Osteoblast (primary cell): ENCODE data around the gene TOP3B. TPM values are rescaled to one million over a fixed set of nuclear protein-coding genes. Genes with fewer than 3 reads are reported as not detected.

Experiments
- DNase-seq: peaks from one replicate; pipeline ENCODE4 v3.0.0; 2011; ENCODE audit warnings: low spot score, mixed read lengths; ENCODE audit not compliant: insufficient read length; ENCODE audit errors: missing footprints
- H2AFZ ChIP-seq: 2 replicates; pipeline ENCODE4 v1.6.0; 2011; ENCODE audit warnings: mild to moderate bottlenecking, low read length
- H3K27ac ChIP-seq: 2 replicates; pipeline ENCODE4 v1.5.1; 2011; ENCODE audit warnings: mild to moderate bottlenecking, low read depth, low read length, moderate library complexity
- H3K27me3 ChIP-seq: 2 replicates; pipeline ENCODE4 v1.6.0; 2012; ENCODE audit warnings: mild to moderate bottlenecking, control low read depth, inconsistent platforms, low read length, moderate library complexity; ENCODE audit not compliant: insufficient read depth
- H3K36me3 ChIP-seq: 2 replicates; pipeline ENCODE4 v1.5.1; 2011; ENCODE audit warnings: mild to moderate bottlenecking, low read length, control low read depth, moderate library complexity; ENCODE audit not compliant: insufficient read depth
- H3K4me1 ChIP-seq: 2 replicates; pipeline ENCODE4 v1.5.1; 2011; ENCODE audit warnings: mild to moderate bottlenecking, low read length, control low read depth, moderate library complexity; ENCODE audit not compliant: insufficient read depth
- H3K4me2 ChIP-seq: 2 replicates; pipeline ENCODE4 v1.6.0; 2011; ENCODE audit warnings: mild to moderate bottlenecking, low read length; ENCODE audit not compliant: insufficient read depth
- H3K4me3 ChIP-seq: fragments of 200-600 bp; sonication (generic); 3 replicates; pipeline ENCODE4 v1.5.1; 2012; ENCODE audit warnings: mild to moderate bottlenecking, low read length, inconsistent platforms; ENCODE audit not compliant: insufficient read depth
- H3K79me2 ChIP-seq: 2 replicates; pipeline ENCODE4 v1.6.0; 2012; ENCODE audit warnings: mild to moderate bottlenecking, low read length, control low read depth, inconsistent platforms; ENCODE audit not compliant: insufficient read depth
- H3K9me3 ChIP-seq: 2 replicates; pipeline ENCODE4 v1.5.1; 2011; ENCODE audit warnings: low read depth, low read length, control low read depth
- H4K20me1 ChIP-seq: 2 replicates; pipeline ENCODE4 v1.6.0; 2012; ENCODE audit warnings: mild to moderate bottlenecking, low read length, control low read depth; ENCODE audit not compliant: insufficient read depth
- CTCF ChIP-seq: IDR thresholded peaks from 2 replicates; pipeline ENCODE4 v1.5.1; 2011; ENCODE audit warnings: mild to moderate bottlenecking, low read depth, low read length, moderate library complexity; ENCODE audit errors: extremely low read depth
- total RNA-seq: library from RNA; depleted of rRNA; stranded (reverse); fragments of >200 nt; gene quantifications from 2 replicates; pipeline ENCODE4 v1.2.3, GENCODE V29; 2012

Gene TOP3B
- total RNA-seq, 1 donor: 27.9 TPM

DNA sequence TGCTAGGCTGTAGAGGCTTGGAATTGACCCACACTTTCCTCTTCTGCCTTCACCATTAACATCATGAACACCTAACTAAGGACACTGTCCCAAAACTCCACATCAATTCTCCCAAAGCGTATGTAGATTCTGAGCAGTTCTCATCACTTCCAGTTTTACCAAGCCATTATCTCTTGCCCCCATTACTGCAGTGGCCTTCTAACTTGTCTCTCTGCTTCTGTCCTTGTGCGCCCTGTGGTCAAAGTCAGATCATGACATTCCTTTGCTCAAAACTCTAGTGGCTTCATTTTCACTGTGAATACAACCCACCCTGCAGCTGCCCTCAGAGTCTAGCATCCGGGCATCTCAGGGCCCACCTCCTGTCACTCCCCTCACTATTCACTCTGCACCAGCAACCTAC, 13.1 kb upstream of the TOP3B start:
- TF ChIP-seq CTCF: no peak
- H3K27me3 ChIP-seq: peaks cover 24% of the 10 kb centered on the region
- no peaks in the 10 kb centered on the region for H4K20me1 ChIP-seq
- no peak for DNase-seq
- no peak overlapping the region for H2AFZ ChIP-seq
- no peak overlapping the region for H3K4me3 ChIP-seq
- H3K4me1 ChIP-seq: no peaks in the 10 kb centered on the region
- no peaks in the 10 kb centered on the region for H3K36me3 ChIP-seq
- H3K27ac ChIP-seq: no peak overlapping the region
- H3K4me2 ChIP-seq: no peak overlapping the region
- no peaks in the 10 kb centered on the region for H3K9me3 ChIP-seq
- no peaks in the 10 kb centered on the region for H3K79me2 ChIP-seq

- no peak for DNase-seq
- no peaks in the 10 kb centered on the region for H3K36me3 ChIP-seq
- no peaks in the 10 kb centered on the region for H4K20me1 ChIP-seq
- H3K4me2 ChIP-seq: no peak overlapping the region
- H3K27ac ChIP-seq: no peak overlapping the region
- TF ChIP-seq CTCF: no peak
- no peak overlapping the region for H3K4me3 ChIP-seq
- no peaks in the 10 kb centered on the region for H3K4me1 ChIP-seq
- no peak overlapping the region for H2AFZ ChIP-seq
- no peaks in the 10 kb centered on the region for H3K9me3 ChIP-seq
- H3K79me2 ChIP-seq: no peaks in the 10 kb centered on the region
- H3K27me3 ChIP-seq: peaks cover 26% of the 10 kb centered on the region
Observed at GRCh38 chr22:21994881-21995444, 12.4 kb upstream of the TOP3B start.

DNA sequence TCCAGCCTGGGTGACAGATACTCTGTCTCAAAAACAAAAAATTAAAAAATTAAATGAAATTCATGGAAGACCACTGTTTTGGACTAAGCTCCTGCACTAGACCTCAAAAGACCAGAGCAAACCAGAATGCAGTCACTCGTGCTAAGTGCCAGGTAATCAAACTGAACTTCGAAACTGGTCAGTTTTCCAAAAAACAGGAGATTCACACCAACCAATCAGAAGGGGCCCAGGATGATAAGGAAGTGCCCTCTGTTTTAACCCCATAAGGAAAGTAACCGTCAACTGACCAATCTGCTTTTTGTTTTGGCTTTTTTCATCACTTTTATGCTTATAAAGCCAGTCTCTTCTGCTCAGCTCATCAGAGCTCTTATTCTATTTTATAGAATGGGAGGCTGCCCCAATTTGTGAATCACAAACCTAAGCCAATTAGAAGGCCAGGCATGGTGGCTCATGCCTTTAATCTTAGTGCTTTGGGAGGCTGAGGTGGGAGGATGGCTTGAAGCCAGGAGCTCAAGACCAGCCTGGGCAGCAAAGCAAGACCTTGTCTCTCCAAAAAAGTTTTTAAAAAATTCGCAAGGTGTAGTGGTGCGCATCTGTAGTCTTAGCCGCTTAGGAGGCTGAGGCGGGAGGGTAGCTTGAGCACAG, 10.1 kb upstream of the TOP3B start:
- H3K9me3 ChIP-seq: no peaks in the 10 kb centered on the region
- no peak overlapping the region for H3K4me3 ChIP-seq
- no peaks in the 10 kb centered on the region for H3K4me1 ChIP-seq
- peaks cover 33% of the 10 kb centered on the region for H3K27me3 ChIP-seq
- H2AFZ ChIP-seq: no peak overlapping the region
- H4K20me1 ChIP-seq: no peaks in the 10 kb centered on the region
- no peak overlapping the region for H3K27ac ChIP-seq
- H3K36me3 ChIP-seq: no peaks in the 10 kb centered on the region
- DNase-seq: no peak
- H3K79me2 ChIP-seq: no peaks in the 10 kb centered on the region
- no peak overlapping the region for H3K4me2 ChIP-seq
- no peak for TF ChIP-seq CTCF

DNA sequence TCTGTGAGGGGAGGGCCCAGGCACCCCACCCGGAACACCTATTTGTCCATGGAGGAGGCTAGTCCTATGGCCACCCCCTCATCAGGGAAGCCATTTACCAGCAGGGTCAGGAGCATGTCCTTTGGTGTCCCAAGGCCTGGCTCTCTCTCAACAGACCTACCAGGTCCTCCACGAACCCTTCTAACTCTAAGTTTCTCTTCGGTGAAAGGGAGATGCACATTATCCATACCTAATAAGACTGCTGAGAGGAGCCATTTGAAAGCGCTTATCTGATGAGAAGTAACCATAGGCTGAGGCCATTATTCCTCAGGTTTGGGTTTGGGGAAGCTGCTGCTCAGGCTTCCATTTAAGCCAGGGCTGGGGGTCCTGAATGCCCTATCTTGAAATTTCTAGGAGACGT, 9.2 kb upstream of the TOP3B start:
- DNase-seq: no peak
- Histone ChIP-seq H3K79me2 (no peaks in the 10 kb centered on the region), H3K36me3 (no peaks in the 10 kb centered on the region), H2AFZ (no peak overlapping the region), H3K4me3 (no peak overlapping the region), H3K9me3 (no peaks in the 10 kb centered on the region), H3K4me1 (no peaks in the 10 kb centered on the region), H3K27ac (no peak overlapping the region), H3K27me3 (peaks cover 31% of the 10 kb centered on the region), H4K20me1 (no peaks in the 10 kb centered on the region), H3K4me2 (no peak overlapping the region)
- TF ChIP-seq CTCF: no peak
